ENCODE measurements around the gene MORN3.

DNA sequence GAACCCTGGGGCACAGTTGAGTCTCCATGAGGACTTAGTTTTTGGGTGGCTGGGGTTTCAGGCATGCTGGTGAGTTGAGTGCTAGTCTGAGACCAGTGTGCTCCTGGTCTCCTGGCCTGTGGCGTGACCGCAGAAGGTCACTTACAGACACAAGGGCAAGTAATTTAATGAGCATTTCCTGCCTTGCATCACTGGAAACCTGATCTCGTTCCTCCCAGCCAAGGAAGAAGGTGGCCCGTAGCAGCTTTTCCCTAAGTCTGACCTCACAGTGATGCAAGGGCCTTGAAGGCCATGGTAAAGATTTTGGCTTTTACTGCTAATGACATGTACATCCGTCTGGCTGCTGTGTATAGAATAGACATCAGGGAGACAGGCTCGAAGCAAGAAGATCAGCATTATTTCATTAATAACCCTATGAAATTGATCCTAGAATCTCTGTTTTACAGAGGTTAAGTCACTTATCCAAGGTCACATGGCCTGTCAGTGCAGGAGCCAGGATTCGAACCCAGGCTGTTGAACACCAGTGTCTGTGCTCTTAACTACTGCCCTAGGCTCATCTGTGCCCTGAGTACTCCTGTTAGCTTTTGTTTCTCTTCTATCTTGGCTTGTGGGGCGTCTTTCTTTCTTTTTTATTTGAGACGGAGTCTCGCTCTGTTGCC is 47.7 kb upstream of the MORN3 start:
- TF ChIP-seq CTCF (IDR thresholded peaks at IDR 0.05) (no peak), POLR2A (IDR thresholded peaks at IDR 0.05) (no peak)
